PC-9 (cell line): Measurements from ENCODE around the gene GLRA2. TPM values are rescaled to one million over a fixed set of nuclear protein-coding genes. Genes with fewer than 3 reads are reported as not detected.
A peak's percentile ranks its signal among the peaks of the same experiment; 100 is the strongest.

ENCODE experiments used
- Bru-seq: library from RNA; stranded (reverse); fragments of 400-500 nt; gene quantifications from one replicate; lab custom pipeline; 2021; lab: Mats Ljungman, UMichigan
- BruChase-seq, 2 experiments: library from RNA; stranded (reverse); fragments of 400-500 nt; gene quantifications; one replicate each; lab custom pipeline; 2021; lab: Mats Ljungman, UMichigan
- BruUV-seq: library from RNA; stranded (reverse); fragments of 400-500 nt; replicated peaks from 2 replicates; lab custom pipeline; 2021; lab: Mats Ljungman, UMichigan
- CTCF ChIA-PET: fragments of 300-600 bp; sonication (Branson Sonifier 250); formaldehyde crosslinking; loops from one replicate; lab custom pipeline; 2022; ENCODE audit warnings: antibody characterized with exemption; lab: Charles Lee
- POLR2A ChIA-PET: fragments of 300-600 bp; sonication (Branson Sonifier 250); formaldehyde crosslinking; loops from one replicate; lab custom pipeline; 2022; ENCODE audit warnings: antibody characterized with exemption; ENCODE audit not compliant: unreplicated experiment; lab: Charles Lee
- DNase-seq, 2 experiments: peaks; one replicate each; pipeline versions ENCODE4 v3.0.0 to v3.0.0-alpha.2; 2015 to 2022; ENCODE audit warnings: mixed read lengths in 1 of 2
- H2AFZ ChIP-seq: fragments of 200-600 bp; sonication (generic); 2 replicates; pipeline ENCODE4 v1.8.1; 2017; ENCODE audit warnings: antibody characterized with exemption
- H3F3A ChIP-seq: fragments of 200-600 bp; sonication (generic); 2 replicates; pipeline ENCODE4 v1.8.1; 2017; ENCODE audit warnings: antibody characterized with exemption, mild to moderate bottlenecking, low read depth; ENCODE audit not compliant: insufficient read depth
- H3K27ac ChIP-seq: fragments of 200-600 bp; sonication (generic); 2 replicates; pipeline ENCODE4 v1.6.1; 2016; ENCODE audit warnings: mixed run types
- H3K27me3 ChIP-seq: fragments of 200-600 bp; sonication (generic); 2 replicates; pipeline ENCODE4 v1.6.1; 2016; ENCODE audit warnings: low read depth, mixed run types; ENCODE audit not compliant: insufficient read depth
- H3K36me3 ChIP-seq: fragments of 200-600 bp; sonication (generic); 2 replicates; pipeline ENCODE4 v1.6.1; 2016; ENCODE audit warnings: low read depth, mixed run types
- H3K4me1 ChIP-seq: fragments of 200-600 bp; sonication (generic); replicated peaks from 2 replicates; pipeline ENCODE4 v1.6.1; 2016; ENCODE audit warnings: mixed run types; ENCODE audit not compliant: insufficient read depth
- H3K4me2 ChIP-seq: fragments of 200-600 bp; sonication (generic); 2 replicates; pipeline ENCODE4 v1.6.1; 2017; ENCODE audit warnings: mixed run types
- H3K4me3 ChIP-seq: fragments of 200-600 bp; sonication (generic); 2 replicates; pipeline ENCODE4 v1.6.1; 2016; ENCODE audit warnings: mixed run types
- H3K79me2 ChIP-seq: fragments of 200-600 bp; sonication (generic); 2 replicates; pipeline ENCODE4 v1.6.1; 2017; ENCODE audit warnings: low read depth, mixed run types
- H3K9me2 ChIP-seq: fragments of 200-600 bp; sonication (generic); 2 replicates; pipeline ENCODE4 v1.8.1; 2017; ENCODE audit warnings: mild to moderate bottlenecking; ENCODE audit not compliant: insufficient read depth
- H3K9me3 ChIP-seq: fragments of 200-600 bp; sonication (generic); 2 replicates; pipeline ENCODE4 v1.8.1; 2016; ENCODE audit warnings: low read depth; ENCODE audit not compliant: insufficient read depth
- H4K20me1 ChIP-seq: fragments of 200-600 bp; sonication (generic); 2 replicates; pipeline ENCODE4 v1.8.1; 2017; ENCODE audit not compliant: insufficient read depth
- CTCF ChIP-seq: fragments of 200-600 bp; sonication (generic); conservative IDR thresholded peaks from 2 replicates; pipeline ENCODE4 v1.6.1; 2017; ENCODE audit warnings: mixed run types, antibody characterized with exemption, mild to moderate bottlenecking, moderate library complexity
- EZH2 ChIP-seq: fragments of 200-600 bp; sonication (generic); IDR thresholded peaks from 2 replicates; pipeline ENCODE4 v1.8.0; 2017; ENCODE audit warnings: antibody characterized with exemption, low read depth
- intact Hi-C: fragments of 100-400 bp; cut with micrococcal nuclease; formaldehyde crosslinking; loops from one replicate; pipeline ENCODE4 v1.10.0; 2022; ENCODE audit not compliant: unreplicated experiment
- long read RNA-seq: library from polyadenylated mRNA; stranded (forward); transcript quantifications from one replicate; pipeline ENCODE4 v2.0.0, GENCODE V29; 2022
- total RNA-seq: library from RNA; stranded (reverse); gene quantifications from 2 replicates; pipeline ENCODE4 v1.2.3, GENCODE V29; 2021

Gene GLRA2
- total RNA-seq (not detected in 2 replicates), Bru-seq, nascent RNA (not detected), BruChase-seq, experiment 1, labeled RNA remaining after a 2-hour chase (percentile 0 among the genes with signal in this experiment), BruChase-seq, experiment 2, labeled RNA remaining after a 6-hour chase (not detected)
- long read RNA-seq = 0 reads

GRCh38 chrX:14529290-14529989 lies at the start of gene GLRA2:
TSS of gene GLRA2 (plus strand) at chrX:14529536. CDS start at chrX:14530058, 522 bp downstream.
- no peaks in the 10 kb centered on the region for H3K27me3 ChIP-seq
- H3K79me2 ChIP-seq = no peaks in the 10 kb centered on the region
- ChIA-PET POLR2A (no interaction called here), CTCF (no interaction called here)
- no peak within 1 kb of the TSS for H3K4me3 ChIP-seq
- no peaks in the 10 kb centered on the region for H3K9me3 ChIP-seq
- H3K4me1 ChIP-seq = no peaks in the 10 kb centered on the region
- intact Hi-C loops = loop anchor here (2.0 kb wide), 1 partner anchor 435 kb away; no protein-coding TSS in a partner anchor
- H3K27ac ChIP-seq = no peak within 1 kb of the TSS
- H3K36me3 ChIP-seq = no peaks in the 10 kb centered on the region
- H4K20me1 ChIP-seq = no peaks in the 10 kb centered on the region
- no TSS peak for BruUV-seq
- TF ChIP-seq EZH2 (no peak), CTCF (no peak)
- no peak within 1 kb of the TSS for H3K4me2 ChIP-seq
- no peaks in the 10 kb centered on the region for H3K9me2 ChIP-seq
- H3F3A ChIP-seq = no peaks in the 10 kb centered on the region
- no peak within 1 kb of the TSS for H2AFZ ChIP-seq
- DNase-seq = no peak

GRCh38 chrX:14489437-14489836 lies 39.9 kb upstream of the GLRA2 start:
- Histone ChIP-seq H3K36me3 (no peaks in the 10 kb centered on the region), H3K4me3 (no peak overlapping the region), H3K27me3 (no peaks in the 10 kb centered on the region), H3K9me2 (no peaks in the 10 kb centered on the region), H3K79me2 (no peaks in the 10 kb centered on the region), H3K4me1 (no peaks in the 10 kb centered on the region), H3K27ac (no peak overlapping the region), H3K4me2 (no peak overlapping the region), H4K20me1 (no peaks in the 10 kb centered on the region), H3K9me3 (no peaks in the 10 kb centered on the region), H3F3A (no peaks in the 10 kb centered on the region), H2AFZ (no peak overlapping the region)
- no TSS peak for BruUV-seq
- CTCF ChIA-PET = no interaction called here
- no peak for DNase-seq
- intact Hi-C loops = no loop called here
- POLR2A ChIA-PET = no interaction called here
- TF ChIP-seq EZH2 (no peak), CTCF (no peak)

GRCh38 chrX:14491689-14492088 lies 37.6 kb upstream of the GLRA2 start:
- no peaks in the 10 kb centered on the region for H3F3A ChIP-seq
- H3K9me3 ChIP-seq = no peaks in the 10 kb centered on the region
- no peak overlapping the region for H2AFZ ChIP-seq
- no peak overlapping the region for H3K27ac ChIP-seq
- no TSS peak for BruUV-seq
- no peak for TF ChIP-seq EZH2
- no peak for TF ChIP-seq CTCF
- intact Hi-C loops = no loop called here
- no peaks in the 10 kb centered on the region for H3K4me1 ChIP-seq
- DNase-seq = no peak
- H3K4me2 ChIP-seq = no peak overlapping the region
- ChIA-PET CTCF (no interaction called here), POLR2A (no interaction called here)
- H3K4me3 ChIP-seq = no peak overlapping the region
- no peaks in the 10 kb centered on the region for H3K27me3 ChIP-seq
- H3K36me3 ChIP-seq = no peaks in the 10 kb centered on the region
- H4K20me1 ChIP-seq = no peaks in the 10 kb centered on the region
- H3K79me2 ChIP-seq = no peaks in the 10 kb centered on the region
- H3K9me2 ChIP-seq = no peaks in the 10 kb centered on the region
